Small intestine (tissue), 7 donors: Measurements from ENCODE around the gene RAB37. TPM values are rescaled to one million over a fixed set of nuclear protein-coding genes. Genes with fewer than 3 reads are reported as not detected.

Source experiments
- DNase-seq, 2 donors: peaks; one replicate each; pipeline versions ENCODE4 v3.0.0 to v3.0.0-alpha.2; 2013
- FAIRE-seq: peaks from 2 replicates; lab custom pipeline; 2012; peaks lifted over from hg19 to GRCh38; lab: Jason Lieb, UNC
- H3K27ac ChIP-seq, 3 donors: one replicate each; pipeline ENCODE4 v1.5.1; 2013; ENCODE audit warnings: low read length in 2 of 3, mild to moderate bottlenecking in 2 of 3, control low read depth in 1 of 3, inconsistent platforms in 1 of 3, low read depth in 1 of 3, moderate library complexity in 1 of 3
- H3K27me3 ChIP-seq, 3 donors: one replicate each; pipeline ENCODE4 v1.6.1; 2013; ENCODE audit warnings: low read length in 3 of 3, inconsistent platforms in 1 of 3; ENCODE audit not compliant: control insufficient read depth in 3 of 3, insufficient read depth in 3 of 3
- H3K36me3 ChIP-seq, 3 donors: one replicate each; pipeline ENCODE4 v1.6.1; 2013; ENCODE audit warnings: low read length in 3 of 3, inconsistent platforms in 1 of 3, low read depth in 1 of 3, mild to moderate bottlenecking in 1 of 3, moderate library complexity in 1 of 3; ENCODE audit not compliant: control insufficient read depth in 3 of 3, insufficient read depth in 2 of 3
- H3K4me1 ChIP-seq, 3 donors: one replicate each; pipeline ENCODE4 v1.6.1; 2013; ENCODE audit warnings: low read length in 2 of 3, inconsistent platforms in 1 of 3, low read depth in 1 of 3, mild to moderate bottlenecking in 1 of 3, moderate library complexity in 1 of 3; ENCODE audit not compliant: control insufficient read depth in 3 of 3, insufficient read depth in 2 of 3
- H3K4me3 ChIP-seq, 3 donors: one replicate each; pipeline ENCODE4 v1.5.1; 2013; ENCODE audit warnings: low read length in 3 of 3, control low read depth in 1 of 3, inconsistent platforms in 1 of 3, low read depth in 1 of 3, mild to moderate bottlenecking in 1 of 3, moderate library complexity in 1 of 3
- H3K9me3 ChIP-seq, 2 donors: one replicate each; pipeline ENCODE4 v1.6.1; 2013; ENCODE audit warnings: low read depth in 1 of 2, low read length in 1 of 2; ENCODE audit not compliant: control insufficient read depth in 2 of 2, insufficient read depth in 1 of 2
- WGBS, 3 donors: extraction: QIAGEN DNeasy Blood & Tissue Kit; methylation state at CpG; one replicate each; pipeline ENCODE4 v1.1.7; 2013; 5-methylcytosine and 5-hydroxymethylcytosine counted together
- polyA plus RNA-seq, 4 donors: library from polyadenylated mRNA; stranded (reverse) in 3 of 4; unstranded in 1 of 4; fragments of 200-250 nt in 3 of 4; fragments of 120-200 nt in 1 of 4; gene quantifications; one replicate each; pipeline versions ENCODE4 v1.2.1 to v1.2.3, GENCODE V29; 2013
- donor health status: healthy with polysubstance abuse.
- donor health status: control.
- donor health status: control.
- donor health status: Bipolar disorder and iron deficiency.
- donor health status: healthy.

Gene RAB37
- polyA plus RNA-seq, 4 donors = 1.8 to 18.7 (median 4.1) TPM

DNA sequence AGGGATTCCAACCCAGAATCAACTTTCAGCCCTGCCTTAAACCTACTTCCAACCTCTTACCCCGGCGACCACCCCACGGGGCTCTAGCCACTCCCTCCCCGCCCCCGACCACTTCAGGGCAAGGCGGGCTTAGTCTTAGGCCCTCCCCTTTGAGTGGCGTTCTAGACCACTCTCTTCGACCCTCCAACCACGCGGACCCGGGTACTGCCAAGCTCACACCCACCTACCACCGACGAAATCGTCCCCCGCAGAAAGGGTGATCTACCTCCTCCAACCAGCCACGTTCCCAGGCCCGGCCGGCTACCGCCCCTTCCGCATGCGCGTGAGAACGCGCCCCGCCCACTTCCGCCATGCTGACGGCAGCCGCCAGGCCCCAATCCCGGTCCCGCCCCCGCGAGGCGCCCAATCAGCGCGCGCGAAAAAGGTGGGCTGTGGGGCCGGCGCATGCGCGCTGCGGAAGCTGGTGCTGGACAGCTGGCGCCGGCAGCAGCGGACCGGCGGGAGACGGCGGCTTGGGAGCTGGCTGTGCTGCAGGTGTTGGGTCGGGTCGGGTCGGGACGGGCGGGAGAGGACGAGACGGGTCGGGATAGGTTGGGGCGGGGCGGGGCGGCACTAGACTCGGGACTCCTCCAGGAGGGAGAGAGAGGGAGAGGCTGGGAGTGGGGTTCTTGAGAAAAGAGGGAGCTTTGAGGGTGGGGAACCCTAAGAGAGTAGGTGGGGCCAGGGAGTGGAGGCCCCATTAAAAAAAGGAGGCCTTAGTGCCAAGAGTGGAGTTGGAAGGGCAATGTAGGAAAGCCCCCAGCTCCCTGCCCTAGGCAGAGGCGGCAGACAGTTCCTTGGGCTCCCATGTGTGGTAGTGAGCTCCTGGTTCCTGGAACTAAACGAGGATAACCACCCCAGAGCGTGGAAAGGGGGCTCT is 39.2 kb downstream of the RAB37 start, which contains the start of gene NAT9:
Gene NAT9 (minus strand): TSS at position 302 of the 919 bp plus-strand sequence. CDS start 647 bp downstream, outside the sequence.
- no peak for FAIRE-seq
- WGBS, 3 donors = 1% methylated on average over 61 to 64 of the region's 64 CpGs
- no peaks in the 10 kb centered on the region for H3K27me3 ChIP-seq
- peak within 1 kb of the TSS; percentile 74 to 81 (median 75) for H3K4me3 ChIP-seq
- H3K4me1 ChIP-seq = peaks cover 0 to 54% (median 8%) of the 10 kb centered on the region in 3 donors
- H3K9me3 ChIP-seq = no peaks in the 10 kb centered on the region
- peak within 1 kb of the TSS in 2 of 3 donors; percentile 45 to 74 for H3K27ac ChIP-seq
- H3K36me3 ChIP-seq = peaks cover 7 to 38% (median 13%) of the 10 kb centered on the region in 3 donors
- DNase-seq = peak; percentile 96 to 99

GRCh38 chr17:74776990-74777389 is 39.9 kb downstream of the RAB37 start:
- 22 to 35% (median 33%) methylated on average over 10 of the region's 10 CpGs for WGBS, 3 donors
- Histone ChIP-seq H3K36me3 (peaks cover 5 to 32% (median 10%) of the 10 kb centered on the region in 3 donors), H3K4me1 (peaks cover 0 to 47% (median 8%) of the 10 kb centered on the region in 3 donors), H3K27me3 (no peaks in the 10 kb centered on the region), H3K4me3 (peak overlapping the region; percentile 68 to 75 (median 74)), H3K27ac (peak overlapping the region in 1 of 3 donors; percentile 45), H3K9me3 (no peaks in the 10 kb centered on the region)
- DNase-seq = no peak
- no peak for FAIRE-seq

- Histone ChIP-seq H3K27ac (peak overlapping the region in 1 of 3 donors; percentile 45), H3K36me3 (peaks cover 2 to 26% (median 2%) of the 10 kb centered on the region in 3 donors), H3K9me3 (no peaks in the 10 kb centered on the region), H3K4me1 (peaks cover 0 to 37% (median 8%) of the 10 kb centered on the region in 3 donors), H3K4me3 (no peak overlapping the region), H3K27me3 (no peaks in the 10 kb centered on the region)
- DNase-seq (peak in 1 of 2 donors; percentile 46), FAIRE-seq (no peak)
- 75 to 91% (median 82%) methylated on average over 6 of the region's 6 CpGs for WGBS, 3 donors
Observed at GRCh38 chr17:74777901-74778515, 41.0 kb downstream of the RAB37 start.

GRCh38 chr17:74778960-74779359 is 41.9 kb downstream of the RAB37 start:
- peaks cover 0 to 28% (median 8%) of the 10 kb centered on the region in 3 donors for H3K4me1 ChIP-seq
- DNase-seq (peak in 1 of 2 donors; percentile 16), FAIRE-seq (no peak)
- peaks cover 0 to 21% (median 1%) of the 10 kb centered on the region in 3 donors for H3K36me3 ChIP-seq
- H3K27ac ChIP-seq = no peak overlapping the region
- H3K9me3 ChIP-seq = no peaks in the 10 kb centered on the region
- H3K4me3 ChIP-seq = no peak overlapping the region
- no peaks in the 10 kb centered on the region for H3K27me3 ChIP-seq
- 61 to 70% (median 68%) methylated on average over 5 of the region's 5 CpGs for WGBS, 3 donors

GRCh38 chr17:74779501-74779900 is 42.4 kb downstream of the RAB37 start:
- no peak for FAIRE-seq
- 75 to 85% (median 83%) methylated on average over 8 of the region's 8 CpGs for WGBS, 3 donors
- peaks cover 0 to 25% (median 8%) of the 10 kb centered on the region in 3 donors for H3K4me1 ChIP-seq
- H3K27me3 ChIP-seq = no peaks in the 10 kb centered on the region
- peaks cover 0 to 21% (median 0%) of the 10 kb centered on the region in 3 donors for H3K36me3 ChIP-seq
- H3K9me3 ChIP-seq = no peaks in the 10 kb centered on the region
- no peak overlapping the region for H3K4me3 ChIP-seq
- peak overlapping the region in 2 of 3 donors; percentile 1 to 72 for H3K27ac ChIP-seq
- DNase-seq = no peak

GRCh38 chr17:74779948-74780400 is 42.9 kb downstream of the RAB37 start:
- Histone ChIP-seq H3K4me1 (peaks cover 0 to 22% (median 8%) of the 10 kb centered on the region in 3 donors), H3K36me3 (peaks cover 0 to 22% (median 0%) of the 10 kb centered on the region in 3 donors), H3K9me3 (no peaks in the 10 kb centered on the region), H3K27me3 (no peaks in the 10 kb centered on the region), H3K27ac (peak overlapping the region in 2 of 3 donors; percentile 3 to 72), H3K4me3 (no peak overlapping the region)
- WGBS, 3 donors = 63 to 86% (median 71%) methylated on average over 11 of the region's 11 CpGs
- FAIRE-seq (no peak), DNase-seq (peak in 1 of 2 donors; percentile 25)

DNA sequence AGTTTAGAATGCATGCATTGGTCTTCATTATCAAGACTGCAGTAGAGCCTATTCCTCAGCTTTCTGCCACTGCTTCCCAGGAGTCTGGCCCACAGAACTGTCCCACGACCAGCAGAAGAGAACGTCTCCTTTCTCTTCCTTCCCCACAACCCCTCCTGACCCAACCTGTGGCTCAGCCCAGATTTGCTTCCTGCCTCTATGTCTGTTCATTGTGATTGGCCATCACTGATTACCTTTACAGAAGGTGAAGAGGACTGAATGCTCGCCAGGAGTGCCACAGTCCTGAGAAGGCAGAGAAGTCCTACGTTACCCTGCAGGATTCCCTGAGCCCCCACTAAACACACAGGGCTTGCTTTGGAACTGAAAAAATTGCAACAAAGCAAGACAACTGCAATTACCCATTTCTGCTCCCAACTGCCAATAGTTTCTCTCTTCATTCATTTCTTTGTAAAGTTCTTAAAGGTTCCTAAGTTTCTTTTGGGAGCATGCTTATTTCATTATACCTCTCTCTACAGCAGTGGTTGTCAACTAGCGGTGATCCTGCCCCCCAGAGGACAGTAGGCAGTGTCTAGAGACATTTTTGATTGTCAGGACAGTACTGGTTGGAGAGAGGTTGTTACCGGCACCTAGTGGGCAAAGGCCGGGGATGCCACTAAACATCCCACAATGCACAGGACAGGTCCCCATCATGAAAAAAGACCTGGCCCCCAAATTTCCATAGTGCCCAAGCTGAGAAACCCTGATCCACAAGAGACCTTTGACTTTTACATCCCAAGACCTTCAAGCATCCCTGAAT is 43.6 kb downstream of the RAB37 start:
- H3K36me3 ChIP-seq = peaks cover 0 to 28% (median 0%) of the 10 kb centered on the region in 3 donors
- H3K27me3 ChIP-seq = no peaks in the 10 kb centered on the region

More for the DNA sequence above, 43.6 kb downstream of the RAB37 start:
- Histone ChIP-seq H3K4me1 (peaks cover 0 to 15% (median 5%) of the 10 kb centered on the region in 3 donors), H3K27ac (peak overlapping the region in 2 of 3 donors; percentile 3 to 72), H3K9me3 (no peaks in the 10 kb centered on the region), H3K4me3 (no peak overlapping the region)
- DNase-seq (peak; percentile 54 to 57), FAIRE-seq (no peak)
- WGBS, 3 donors = 49 to 54% (median 51%) methylated on average over 7 of the region's 7 CpGs
